ENCODE data around the gene CPNE7. TPM values are rescaled to one million over a fixed set of nuclear protein-coding genes. Genes with fewer than 3 reads are reported as not detected.

CPNE7 gene
- total and polyA plus RNA-seq, 9 of the 15 experiments (the other 6 are each of a cell fraction or from before 2014, with no cell fraction given) = 0.30 to 73.4 (median 32.7) TPM

DNA sequence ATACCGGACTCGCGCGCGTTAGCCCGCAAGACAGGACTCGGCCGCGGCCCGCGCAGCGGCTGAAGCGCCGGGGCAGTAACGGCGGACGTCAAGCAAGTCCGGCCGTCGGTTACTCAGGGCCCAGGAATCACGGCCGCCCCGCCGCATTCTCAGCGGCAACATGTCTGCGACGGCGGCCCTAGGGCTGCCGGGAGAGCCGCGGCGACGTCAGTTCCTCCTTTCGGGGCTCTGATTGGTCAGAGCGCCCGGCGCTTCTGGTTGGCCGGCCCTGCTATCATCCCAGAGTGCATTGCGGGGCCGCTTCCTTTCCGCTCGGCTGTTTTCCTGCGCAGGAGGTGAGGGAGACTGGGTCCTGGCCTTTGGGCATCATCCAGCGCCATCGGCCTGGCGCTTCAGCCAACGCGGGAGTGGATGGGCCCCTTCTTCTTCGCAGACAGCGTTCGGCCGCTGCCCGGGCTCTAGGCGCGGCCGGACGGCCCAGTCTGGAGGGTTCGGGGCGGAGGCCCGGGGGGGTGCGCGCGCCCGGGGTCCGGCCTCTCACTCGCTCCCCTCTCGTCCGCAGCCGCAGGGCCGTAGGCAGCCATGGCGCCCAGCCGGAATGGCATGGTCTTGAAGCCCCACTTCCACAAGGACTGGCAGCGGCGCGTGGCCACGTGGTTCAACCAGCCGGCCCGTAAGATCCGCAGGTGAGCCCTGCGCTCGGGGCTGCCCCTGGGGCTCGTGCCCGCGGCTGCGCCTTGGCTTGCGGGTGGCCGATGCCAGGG, 15.0 kb upstream of the CPNE7 start, which contains the start of gene RPL13 (continued):
- TF ChIP-seq, protein P1, sequence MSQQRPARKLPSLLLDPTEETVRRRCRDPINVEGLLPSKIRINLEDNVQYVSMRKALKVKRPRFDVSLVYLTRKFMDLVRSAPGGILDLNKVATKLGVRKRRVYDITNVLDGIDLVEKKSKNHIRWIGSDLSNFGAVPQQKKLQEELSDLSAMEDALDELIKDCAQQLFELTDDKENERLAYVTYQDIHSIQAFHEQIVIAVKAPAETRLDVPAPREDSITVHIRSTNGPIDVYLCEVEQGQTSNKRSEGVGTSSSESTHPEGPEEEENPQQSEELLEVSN (IDR thresholded peaks at IDR 0.05; ENCODE audit: borderline replicate concordance in 1 of 2, extremely low read depth in 1 of 2, insufficient read depth in 1 of 2, insufficient read length in 1 of 2, low read depth in 1 of 2, low read length in 1 of 2, poor library complexity in 1 of 2, severe bottlenecking in 1 of 2) = peak; percentile 71 to 88
- peak; percentile 92 for TF ChIP-seq MTA3 (IDR thresholded peaks at IDR 0.05; ENCODE audit: borderline replicate concordance)
- TF ChIP-seq CREB1 (IDR thresholded peaks at IDR 0.05) = peak; percentile 89
- peak; percentile 83 for TF ChIP-seq CREB1 (CRISPR knock-in tag; IDR thresholded peaks at IDR 0.05)
- no peak for TF ChIP-seq ZNF507 (tag; conservative IDR thresholded peaks at IDR 0.05)
- TF ChIP-seq ZNF239 (CRISPR knock-in tag; IDR thresholded peaks at IDR 0.05) = no peak
- no peak for TF ChIP-seq HDAC3 (IDR thresholded peaks at IDR 0.05; ENCODE audit: borderline replicate concordance, partially characterized antibody)
- no peak for TF ChIP-seq OTX1 (CRISPR knock-in tag; IDR thresholded peaks at IDR 0.05)
- TF ChIP-seq ELF1 (tag; IDR thresholded peaks at IDR 0.05) = peak; percentile 70
- TF ChIP-seq COPS2 (conservative IDR thresholded peaks at IDR 0.05) = no peak
- TF ChIP-seq FIP1L1 (IDR thresholded peaks at IDR 0.05; ENCODE audit: low read depth, low read length, poor library complexity, severe bottlenecking) = peak; percentile 95
- TF ChIP-seq POLR2G (IDR thresholded peaks at IDR 0.05; ENCODE audit: low read depth, low read length) = peak; percentile 99
- TF ChIP-seq NR4A1 (CRISPR knock-in tag; IDR thresholded peaks at IDR 0.05) = no peak
- TF ChIP-seq NR4A1 (tag; IDR thresholded peaks at IDR 0.05) = 0 out of 2 replicates have a peak, but pooled peaks have one; percentile 41
- peak; percentile 32; the same call in 1 of the 2 replicates for TF ChIP-seq ZKSCAN1 (IDR thresholded peaks at IDR 0.05; ENCODE audit: low read depth, low read length)
- TF ChIP-seq, protein P2, sequence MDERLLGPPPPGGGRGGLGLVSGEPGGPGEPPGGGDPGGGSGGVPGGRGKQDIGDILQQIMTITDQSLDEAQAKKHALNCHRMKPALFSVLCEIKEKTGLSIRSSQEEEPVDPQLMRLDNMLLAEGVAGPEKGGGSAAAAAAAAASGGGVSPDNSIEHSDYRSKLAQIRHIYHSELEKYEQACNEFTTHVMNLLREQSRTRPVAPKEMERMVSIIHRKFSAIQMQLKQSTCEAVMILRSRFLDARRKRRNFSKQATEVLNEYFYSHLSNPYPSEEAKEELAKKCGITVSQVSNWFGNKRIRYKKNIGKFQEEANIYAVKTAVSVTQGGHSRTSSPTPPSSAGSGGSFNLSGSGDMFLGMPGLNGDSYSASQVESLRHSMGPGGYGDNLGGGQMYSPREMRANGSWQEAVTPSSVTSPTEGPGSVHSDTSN (CRISPR knock-in tag; IDR thresholded peaks at IDR 0.05; ENCODE audit: low read depth) = no peak
- TF ChIP-seq, protein P2 (tag; conservative IDR thresholded peaks at IDR 0.05; ENCODE audit: low read depth) = no peak
- no peak for TF ChIP-seq EP300 (IDR thresholded peaks at IDR 0.05; ENCODE audit: low read length)
- TF ChIP-seq CLOCK (CRISPR knock-in tag; IDR thresholded peaks at IDR 0.05; ENCODE audit: borderline replicate concordance) = no peak

Data from K562 (cell line).